Endothelial cell of umbilical vein (primary cell): ENCODE measurements around the gene CMTM3. TPM values are rescaled to one million over a fixed set of nuclear protein-coding genes. Genes with fewer than 3 reads are reported as not detected.

Experiments
- BruUV-seq: library from RNA; stranded (reverse); fragments of 400-500 nt; replicated peaks from 2 replicates; lab custom pipeline; 2021; lab: Mats Ljungman, UMichigan
- CTCF ChIA-PET: fragments of 300-600, 350-600 bp; sonication (Branson Sonifier 250); formaldehyde crosslinking; loops from one replicate; lab custom pipeline; 2021; ENCODE audit warnings: antibody characterized with exemption, inconsistent platforms; lab: Charles Lee
- POLR2A ChIA-PET: fragments of 300-600, 350-600 bp; sonication (Branson Sonifier 250); formaldehyde crosslinking; loops from one replicate; lab custom pipeline; 2021; ENCODE audit warnings: antibody characterized with exemption, inconsistent platforms; lab: Charles Lee
- DNase-seq: peaks from one replicate; pipeline ENCODE4 v3.0.0-alpha.2; 2011; ENCODE audit warnings: low read depth, low spot score
- FAIRE-seq: peaks from 2 replicates; lab custom pipeline; 2011; peaks lifted over from hg19 to GRCh38; lab: Jason Lieb, UNC
- H2AFZ ChIP-seq: 2 replicates; pipeline ENCODE4 v1.6.0; 2012; ENCODE audit warnings: low read depth, low read length, control low read depth, inconsistent platforms
- H3K27ac ChIP-seq: 2 replicates; pipeline ENCODE4 v1.5.1; 2011; ENCODE audit warnings: low read depth, mild to moderate bottlenecking, control low read depth, low read length, moderate library complexity; ENCODE audit not compliant: insufficient read depth
- H3K27me3 ChIP-seq, 2 experiments: 2 replicates each; pipeline versions ENCODE4 v1.6.0 to v1.6.1; 2011; ENCODE audit warnings: low read length in 2 of 2, mixed read lengths in 1 of 2; ENCODE audit not compliant: control insufficient read depth in 2 of 2, insufficient read depth in 2 of 2
- H3K36me3 ChIP-seq, 2 experiments: 2 replicates in 1 of 2; 3 replicates in 1 of 2; pipeline ENCODE4 v1.5.1; 2011; ENCODE audit warnings: low read length in 2 of 2, mild to moderate bottlenecking in 1 of 2, moderate library complexity in 1 of 2; ENCODE audit not compliant: control insufficient read depth in 2 of 2, insufficient read depth in 2 of 2; ENCODE audit errors: extremely low read depth in 1 of 2
- H3K4me1 ChIP-seq: 3 replicates; pipeline ENCODE4 v1.5.1; 2011; ENCODE audit warnings: mild to moderate bottlenecking, low read length; ENCODE audit not compliant: control insufficient read depth, insufficient read depth; ENCODE audit errors: extremely low read depth
- H3K4me2 ChIP-seq: 2 replicates; pipeline ENCODE4 v1.6.1; 2011; ENCODE audit warnings: low read length, control low read depth, mixed read lengths; ENCODE audit not compliant: insufficient read depth
- H3K4me3 ChIP-seq, 3 experiments: fragments of 200-600 bp in 1 of 3; sonication (generic), shearing (Covaris generic) in 1 of 3; replicated peaks in 1 of 3; 2 replicates each; pipeline ENCODE4 v1.5.1; 2011 to 2016; ENCODE audit warnings: control low read depth in 3 of 3, low read length in 3 of 3, mild to moderate bottlenecking in 2 of 3, inconsistent platforms in 1 of 3, low read depth in 1 of 3, moderate library complexity in 1 of 3; ENCODE audit not compliant: insufficient read depth in 1 of 3
- H3K79me2 ChIP-seq: 2 replicates; pipeline ENCODE4 v1.6.0; 2012; ENCODE audit warnings: low read length, inconsistent platforms; ENCODE audit not compliant: control insufficient read depth, insufficient read depth
- H3K9ac ChIP-seq: replicated peaks from 2 replicates; pipeline ENCODE3; 2011; ENCODE audit warnings: low read length, control low read depth; ENCODE audit not compliant: insufficient read depth; ENCODE audit errors: extremely low read depth
- H3K9me1 ChIP-seq: replicated peaks from 3 replicates; pipeline ENCODE4 v1.6.0; 2011; ENCODE audit warnings: mild to moderate bottlenecking, low read length; ENCODE audit not compliant: control insufficient read depth, insufficient read depth; ENCODE audit errors: extremely low read depth
- H3K9me3 ChIP-seq: replicated peaks from 2 replicates; pipeline ENCODE4 v1.5.1; 2012; ENCODE audit warnings: low read length, inconsistent platforms; ENCODE audit not compliant: control insufficient read depth, insufficient read depth
- H4K20me1 ChIP-seq: replicated peaks from 2 replicates; pipeline ENCODE3; 2011; ENCODE audit warnings: mild to moderate bottlenecking, low read length; ENCODE audit not compliant: control insufficient read depth, insufficient read depth; ENCODE audit errors: extremely low read depth
- EZH2 ChIP-seq: IDR thresholded peaks from 2 replicates; pipeline ENCODE4 v1.6.1; 2012; ENCODE audit warnings: borderline replicate concordance, low read depth, mild to moderate bottlenecking, moderate library complexity, low read length, inconsistent platforms; ENCODE audit not compliant: severe bottlenecking
- FOS ChIP-seq: IDR thresholded peaks from 2 replicates; pipeline ENCODE4 v1.6.1; 2011; ENCODE audit warnings: mild to moderate bottlenecking, low read length, moderate library complexity, borderline replicate concordance; ENCODE audit not compliant: insufficient read depth
- GATA2 ChIP-seq: IDR thresholded peaks from 2 replicates; pipeline ENCODE4 v1.7.0; 2011; ENCODE audit warnings: low read depth, mild to moderate bottlenecking, moderate library complexity, mixed read lengths, low read length; ENCODE audit not compliant: insufficient read length, insufficient read depth
- JUN ChIP-seq: IDR thresholded peaks from 2 replicates; pipeline ENCODE4 v1.6.1; 2011; ENCODE audit warnings: borderline replicate concordance, low read depth; ENCODE audit not compliant: insufficient read length, insufficient read depth
- MYC ChIP-seq: IDR thresholded peaks from one replicate; pipeline ENCODE4 v1.6.1; 2011; ENCODE audit warnings: mild to moderate bottlenecking, low read depth, low read length
- POLR2AphosphoS5 ChIP-seq: IDR thresholded peaks from 2 replicates; pipeline ENCODE4 v1.6.1; 2012; ENCODE audit warnings: low read depth, mild to moderate bottlenecking, control low read depth, low read length, moderate library complexity; ENCODE audit not compliant: insufficient read depth
- dilution Hi-C: fragments of 300-500 bp; cut with MboI; formaldehyde crosslinking; loops from one replicate; pipeline ENCODE4 v1.15.0; 2019; ENCODE audit warnings: low sequenced_read_pairs; ENCODE audit not compliant: extremely low pct_ligation_motif_present
- intact Hi-C: fragments of 100-400 bp; cut with micrococcal nuclease; formaldehyde crosslinking; loops from one replicate; pipeline ENCODE4 v1.10.0; 2022
- polyA plus RNA-seq, 4 experiments: library from polyadenylated mRNA; depleted of rRNA in 3 of 4; stranded (reverse) in 3 of 4; unstranded in 1 of 4; fragments of >200 nt; gene quantifications; 2 replicates each; pipeline versions ENCODE4 v1.2.1 to v1.2.3, GENCODE V29; 2011 to 2012; ENCODE audit warnings: missing spikeins in 1 of 4
- total RNA-seq: library from RNA; stranded (reverse); gene quantifications from 2 replicates; pipeline ENCODE4 v1.2.3, GENCODE V29; 2021
- TF ChIP-seq, protein P1 (sequence below): IDR thresholded peaks from 2 replicates; pipeline ENCODE4 v1.6.1; 2011; ENCODE audit not compliant: insufficient read depth, insufficient read length
- TF ChIP-seq, protein P2 (sequence below), 2 donors: IDR thresholded peaks; 1 replicate in 1 of 2; 2 replicates in 1 of 2; pipeline ENCODE4 v1.5.1; 2011; ENCODE audit warnings: low read length in 2 of 2, mild to moderate bottlenecking in 2 of 2, moderate library complexity in 2 of 2, control low read depth in 1 of 2, inconsistent platforms in 1 of 2, low read depth in 1 of 2; ENCODE audit not compliant: insufficient read depth in 1 of 2; ENCODE audit errors: extremely low read depth in 1 of 2

Gene CMTM3
- total and polyA plus RNA-seq, 2 donors (not counting 3 experiments of a cell fraction or from before 2014, with no cell fraction given): 83.6 to 86.2 TPM

DNA sequence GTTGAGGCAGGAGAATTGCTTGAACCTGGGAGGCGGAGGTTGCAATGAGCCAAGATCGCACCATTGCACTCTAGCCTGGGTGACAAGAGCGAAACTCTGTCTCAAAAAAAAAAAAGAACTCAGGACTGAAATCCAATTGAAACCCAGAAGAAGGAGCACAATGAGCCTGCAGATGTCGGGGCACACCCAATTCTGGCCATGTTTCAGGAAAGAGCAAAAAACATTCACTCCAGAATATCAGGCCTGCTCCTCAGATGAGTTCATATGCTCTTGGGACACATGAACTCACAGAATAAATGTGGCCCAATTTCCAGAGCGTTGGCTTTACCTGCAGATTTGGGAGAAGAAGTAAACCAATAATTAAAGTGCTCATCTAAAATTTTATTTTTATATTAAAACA lies 28.2 kb upstream of the CMTM3 start:
- Histone ChIP-seq H3K9ac (no peak overlapping the region), H3K9me3 (no peaks in the 10 kb centered on the region), H3K4me1 (peaks cover 11% of the 10 kb centered on the region), H3K36me3 (no peaks in the 10 kb centered on the region), H3K9me1 (no peaks in the 10 kb centered on the region), H3K27ac (no peak overlapping the region), H3K4me2 (no peak overlapping the region), H3K79me2 (no peaks in the 10 kb centered on the region), H3K27me3 (peaks cover 4 to 13% of the 10 kb centered on the region in 2 experiments), H2AFZ (no peak overlapping the region), H3K4me3 (no peak overlapping the region), H4K20me1 (no peaks in the 10 kb centered on the region)
- CTCF ChIA-PET: interaction anchor here (1.3 kb wide), 1 partner anchor 218 kb away, joined by 3 read pairs; no protein-coding TSS in a partner anchor
- DNase-seq: no peak
- no TSS peak for BruUV-seq
- FAIRE-seq: no peak
- no peak for TF ChIP-seq EZH2
- no peak for TF ChIP-seq JUN
- TF ChIP-seq POLR2AphosphoS5: no peak
- TF ChIP-seq MYC: no peak
- no peak for TF ChIP-seq GATA2
- no peak for TF ChIP-seq FOS
- TF ChIP-seq, protein P1, sequence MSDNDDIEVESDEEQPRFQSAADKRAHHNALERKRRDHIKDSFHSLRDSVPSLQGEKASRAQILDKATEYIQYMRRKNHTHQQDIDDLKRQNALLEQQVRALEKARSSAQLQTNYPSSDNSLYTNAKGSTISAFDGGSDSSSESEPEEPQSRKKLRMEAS: no peak
- TF ChIP-seq, protein P2, sequence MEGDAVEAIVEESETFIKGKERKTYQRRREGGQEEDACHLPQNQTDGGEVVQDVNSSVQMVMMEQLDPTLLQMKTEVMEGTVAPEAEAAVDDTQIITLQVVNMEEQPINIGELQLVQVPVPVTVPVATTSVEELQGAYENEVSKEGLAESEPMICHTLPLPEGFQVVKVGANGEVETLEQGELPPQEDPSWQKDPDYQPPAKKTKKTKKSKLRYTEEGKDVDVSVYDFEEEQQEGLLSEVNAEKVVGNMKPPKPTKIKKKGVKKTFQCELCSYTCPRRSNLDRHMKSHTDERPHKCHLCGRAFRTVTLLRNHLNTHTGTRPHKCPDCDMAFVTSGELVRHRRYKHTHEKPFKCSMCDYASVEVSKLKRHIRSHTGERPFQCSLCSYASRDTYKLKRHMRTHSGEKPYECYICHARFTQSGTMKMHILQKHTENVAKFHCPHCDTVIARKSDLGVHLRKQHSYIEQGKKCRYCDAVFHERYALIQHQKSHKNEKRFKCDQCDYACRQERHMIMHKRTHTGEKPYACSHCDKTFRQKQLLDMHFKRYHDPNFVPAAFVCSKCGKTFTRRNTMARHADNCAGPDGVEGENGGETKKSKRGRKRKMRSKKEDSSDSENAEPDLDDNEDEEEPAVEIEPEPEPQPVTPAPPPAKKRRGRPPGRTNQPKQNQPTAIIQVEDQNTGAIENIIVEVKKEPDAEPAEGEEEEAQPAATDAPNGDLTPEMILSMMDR (IDR thresholded peaks at IDR 0.05; ENCODE audit: extremely low read depth in 1 of 2, insufficient read depth in 1 of 2, low read depth in 1 of 2, low read length in 2 of 2): no peak
- intact Hi-C loops (no loop called here), dilution Hi-C loops (no loop called here)
- POLR2A ChIA-PET: no interaction called here
